Neuronal stem cell (in vitro differentiated cells): ENCODE measurements around the gene UGT1A5.
"Not testable (repeated sequence)": the region's sequence is repeated elsewhere in the genome, so short reads cannot be mapped to it uniquely, and the experiment has no call there.

Source experiments
- DNase-seq: peaks from one replicate; pipeline ENCODE4 v3.0.0-alpha.2; 2013; ENCODE audit warnings: low spot score
- H2AFZ ChIP-seq: one replicate; pipeline ENCODE4 v1.6.1; 2013; ENCODE audit warnings: mild to moderate bottlenecking, low read length, inconsistent platforms
- H2AK5ac ChIP-seq: 2 replicates; pipeline ENCODE4 v1.6.1; 2013; ENCODE audit warnings: low read depth, mild to moderate bottlenecking, inconsistent platforms, low read length, moderate library complexity, mixed read lengths
- H2BK120ac ChIP-seq: 2 replicates; pipeline ENCODE4 v1.6.1; 2013; ENCODE audit warnings: low read depth, mild to moderate bottlenecking, inconsistent platforms, low read length, moderate library complexity, mixed read lengths
- H2BK12ac ChIP-seq: one replicate; pipeline ENCODE4 v1.6.1; 2013; ENCODE audit warnings: low read length, inconsistent platforms
- H2BK15ac ChIP-seq: 2 replicates; pipeline ENCODE4 v1.6.1; 2013; ENCODE audit warnings: mild to moderate bottlenecking, low read length, inconsistent platforms, mixed read lengths
- H2BK5ac ChIP-seq: one replicate; pipeline ENCODE4 v1.6.1; 2013; ENCODE audit warnings: inconsistent platforms, mild to moderate bottlenecking, low read length, moderate library complexity
- H3K14ac ChIP-seq: one replicate; pipeline ENCODE4 v1.6.1; 2013; ENCODE audit warnings: low read length, inconsistent platforms
- H3K18ac ChIP-seq: 2 replicates; pipeline ENCODE4 v1.6.1; 2013; ENCODE audit warnings: low read length, inconsistent platforms
- H3K23ac ChIP-seq: 2 replicates; pipeline ENCODE4 v1.6.1; 2013; ENCODE audit warnings: low read depth, mild to moderate bottlenecking, mixed read lengths, low read length, inconsistent platforms; ENCODE audit not compliant: poor library complexity
- H3K27ac ChIP-seq: replicated peaks from 3 replicates; pipeline ENCODE4 v1.5.1; 2013; ENCODE audit warnings: low read length, inconsistent platforms
- H3K27me3 ChIP-seq, 3 experiments: 2 replicates each; pipeline ENCODE4 v1.6.1; 2013; ENCODE audit warnings: low read length in 3 of 3, mild to moderate bottlenecking in 2 of 3, inconsistent platforms in 1 of 3, low read depth in 1 of 3, mixed read lengths in 1 of 3, moderate library complexity in 1 of 3; ENCODE audit not compliant: control insufficient read depth in 3 of 3, insufficient read depth in 3 of 3
- H3K36me3 ChIP-seq, 2 donors: replicated peaks in 1 of 2; 2 replicates each; pipeline ENCODE4 v1.6.1; 2013; ENCODE audit warnings: low read length in 2 of 2; ENCODE audit not compliant: control insufficient read depth in 2 of 2, insufficient read depth in 2 of 2
- H3K4ac ChIP-seq: 2 replicates; pipeline ENCODE4 v1.6.1; 2013; ENCODE audit warnings: inconsistent platforms, mild to moderate bottlenecking, low read length, moderate library complexity
- H3K4me1 ChIP-seq, 2 donors: 1 replicate in 1 of 2; 2 replicates in 1 of 2; pipeline ENCODE4 v1.6.1; 2013; ENCODE audit warnings: low read length in 2 of 2, low read depth in 1 of 2; ENCODE audit not compliant: control insufficient read depth in 2 of 2, insufficient read depth in 1 of 2
- H3K4me2 ChIP-seq: one replicate; pipeline ENCODE4 v1.6.1; 2013; ENCODE audit warnings: mild to moderate bottlenecking, low read length, inconsistent platforms; ENCODE audit not compliant: insufficient read depth, poor library complexity, severe bottlenecking
- H3K4me3 ChIP-seq, 2 donors: 2 replicates each; pipeline ENCODE4 v1.5.1; 2013; ENCODE audit warnings: low read length in 2 of 2, mild to moderate bottlenecking in 2 of 2, inconsistent platforms in 1 of 2, moderate library complexity in 1 of 2
- H3K79me1 ChIP-seq: one replicate; pipeline ENCODE4 v1.6.1; 2013; ENCODE audit warnings: low read depth, mild to moderate bottlenecking, inconsistent platforms, low read length, moderate library complexity
- H3K9ac ChIP-seq: one replicate; pipeline ENCODE4 v1.6.1; 2013; ENCODE audit warnings: mild to moderate bottlenecking, low read depth, low read length, inconsistent platforms; ENCODE audit not compliant: poor library complexity
- H3K9me3 ChIP-seq, 2 donors: replicated peaks in 1 of 2; 2 replicates each; pipeline versions ENCODE3 to v1.6.1; 2013; ENCODE audit warnings: low read length in 2 of 2, mild to moderate bottlenecking in 2 of 2, inconsistent platforms in 1 of 2, low read depth in 1 of 2, mixed read lengths in 1 of 2, moderate library complexity in 1 of 2; ENCODE audit not compliant: control insufficient read depth in 2 of 2, insufficient read depth in 1 of 2
- H4K8ac ChIP-seq: one replicate; pipeline ENCODE4 v1.6.1; 2013; ENCODE audit warnings: low read depth, mild to moderate bottlenecking, inconsistent platforms, low read length, moderate library complexity
- H4K91ac ChIP-seq: one replicate; pipeline ENCODE4 v1.6.1; 2013; ENCODE audit warnings: low read length, low read depth, mild to moderate bottlenecking, inconsistent platforms; ENCODE audit not compliant: poor library complexity
- WGBS, 2 donors: extraction: QIAGEN DNeasy Blood & Tissue Kit; methylation state at CpG; one replicate each; pipeline ENCODE4 v1.1.7; 2013; ENCODE audit warnings: missing lambda C conversion rate in 2 of 2, mixed read lengths in 1 of 2; ENCODE audit not compliant: insufficient read length in 2 of 2, insufficient replicate concordance in 1 of 2; ENCODE audit errors: extremely low coverage in 2 of 2; 5-methylcytosine and 5-hydroxymethylcytosine counted together

Gene UGT1A5

GRCh38 chr2:233740870-233741269 is 28.2 kb downstream of the UGT1A5 start:
- H3K14ac ChIP-seq = no peak overlapping the region
- no peak overlapping the region for H2BK15ac ChIP-seq
- no peak overlapping the region for H3K9ac ChIP-seq
- H3K18ac ChIP-seq = no peak overlapping the region
- no peak overlapping the region for H2BK12ac ChIP-seq
- H3K23ac ChIP-seq = no peak overlapping the region
- no peak overlapping the region for H2BK5ac ChIP-seq
- no peaks in the 10 kb centered on the region for H3K79me1 ChIP-seq
- no peak overlapping the region for H3K4me2 ChIP-seq
- peaks cover 0 to 3% of the 10 kb centered on the region in 2 donors for H3K4me1 ChIP-seq
- H2AK5ac ChIP-seq = no peak overlapping the region
- no peak overlapping the region for H3K27ac ChIP-seq
- H4K8ac ChIP-seq = no peak overlapping the region
- no CpG with 5 or more reads among the region's 2 CpGs for WGBS, 2 donors
- H3K9me3 ChIP-seq = peaks cover 3 to 9% of the 10 kb centered on the region in 2 donors
- H3K36me3 ChIP-seq = no peaks in the 10 kb centered on the region
- H2BK120ac ChIP-seq = no peak overlapping the region
- no peak overlapping the region for H3K4ac ChIP-seq
- no peaks in the 10 kb centered on the region for H3K27me3 ChIP-seq
- no peak for DNase-seq
- H4K91ac ChIP-seq = no peak overlapping the region
- H3K4me3 ChIP-seq = no peak overlapping the region
- no peak overlapping the region for H2AFZ ChIP-seq

- Histone ChIP-seq H3K36me3 (no peaks in the 10 kb centered on the region), H3K79me1 (no peaks in the 10 kb centered on the region), H3K18ac (peak overlapping the region; percentile 80), H3K27me3 (no peaks in the 10 kb centered on the region), H3K4me2 (peak overlapping the region; percentile 15), H2BK12ac (no peak overlapping the region), H2BK15ac (no peak overlapping the region), H3K9me3 (peaks cover 0 to 3% of the 10 kb centered on the region in 2 donors), H3K4ac (no peak overlapping the region), H3K14ac (no peak overlapping the region), H2AK5ac (peak overlapping the region; percentile 75), H3K4me3 (peak overlapping the region in 1 of 2 donors; percentile 56), H2BK5ac (peak overlapping the region; percentile 36), H3K23ac (peak overlapping the region; percentile 90), H2AFZ (no peak overlapping the region), H4K91ac (no peak overlapping the region), H3K27ac (no peak overlapping the region), H3K9ac (no peak overlapping the region), H4K8ac (no peak overlapping the region), H2BK120ac (peak overlapping the region; percentile 58), H3K4me1 (no peaks in the 10 kb centered on the region)
- no peak for DNase-seq
- WGBS, 2 donors = no CpG with 5 or more reads among the region's 46 CpGs
Observed at GRCh38 chr2:233743464-233744259, 31.0 kb downstream of the UGT1A5 start.

GRCh38 chr2:233745073-233745755 is 32.5 kb downstream of the UGT1A5 start:
- Histone ChIP-seq H3K9ac (no peak overlapping the region), H4K8ac (no peak overlapping the region), H3K4me2 (no peak overlapping the region), H3K4ac (no peak overlapping the region), H2BK120ac (no peak overlapping the region), H2AK5ac (no peak overlapping the region), H3K79me1 (no peaks in the 10 kb centered on the region), H2BK5ac (no peak overlapping the region), H4K91ac (no peak overlapping the region), H3K27me3 (no peaks in the 10 kb centered on the region), H3K4me3 (no peak overlapping the region), H3K27ac (no peak overlapping the region), H2BK15ac (no peak overlapping the region), H2AFZ (no peak overlapping the region), H3K36me3 (no peaks in the 10 kb centered on the region), H3K9me3 (peaks cover 0 to 3% of the 10 kb centered on the region in 2 donors), H3K4me1 (no peaks in the 10 kb centered on the region), H3K14ac (no peak overlapping the region), H3K23ac (no peak overlapping the region), H3K18ac (no peak overlapping the region), H2BK12ac (no peak overlapping the region)
- WGBS, 2 donors = no CpG with 5 or more reads among the region's 5 CpGs
- no peak for DNase-seq

GRCh38 chr2:233745838-233746237 is 33.1 kb downstream of the UGT1A5 start:
- not testable (repeated sequence) for H3K9me3 ChIP-seq, H2BK15ac ChIP-seq, H3K79me1 ChIP-seq, H3K9ac ChIP-seq, H3K4me2 ChIP-seq, H3K4me1 ChIP-seq, H3K23ac ChIP-seq, H3K4ac ChIP-seq, DNase-seq, H2AK5ac ChIP-seq, H4K8ac ChIP-seq, H2BK12ac ChIP-seq, H3K14ac ChIP-seq, H3K36me3 ChIP-seq, H3K4me3 ChIP-seq, H3K18ac ChIP-seq, H3K27ac ChIP-seq, H2BK120ac ChIP-seq, H2AFZ ChIP-seq, H4K91ac ChIP-seq, H2BK5ac ChIP-seq, H3K27me3 ChIP-seq
- no CpG with 5 or more reads among the region's 2 CpGs for WGBS, 2 donors
